NCI-H2196 treated with DMSO at 0.1 percent for 48 hours (cell line): ENCODE results near the gene SLAIN1.

Experiments
- DNase-seq: peaks from one replicate; lab custom pipeline; 2025; ENCODE audit not compliant: unreplicated experiment; lab: John Stamatoyannopoulos, UW

SLAIN1 gene

GRCh38 chr13:77714119-77714755 is 16.8 kb downstream of the SLAIN1 start:
- no peak for DNase-seq

DNA sequence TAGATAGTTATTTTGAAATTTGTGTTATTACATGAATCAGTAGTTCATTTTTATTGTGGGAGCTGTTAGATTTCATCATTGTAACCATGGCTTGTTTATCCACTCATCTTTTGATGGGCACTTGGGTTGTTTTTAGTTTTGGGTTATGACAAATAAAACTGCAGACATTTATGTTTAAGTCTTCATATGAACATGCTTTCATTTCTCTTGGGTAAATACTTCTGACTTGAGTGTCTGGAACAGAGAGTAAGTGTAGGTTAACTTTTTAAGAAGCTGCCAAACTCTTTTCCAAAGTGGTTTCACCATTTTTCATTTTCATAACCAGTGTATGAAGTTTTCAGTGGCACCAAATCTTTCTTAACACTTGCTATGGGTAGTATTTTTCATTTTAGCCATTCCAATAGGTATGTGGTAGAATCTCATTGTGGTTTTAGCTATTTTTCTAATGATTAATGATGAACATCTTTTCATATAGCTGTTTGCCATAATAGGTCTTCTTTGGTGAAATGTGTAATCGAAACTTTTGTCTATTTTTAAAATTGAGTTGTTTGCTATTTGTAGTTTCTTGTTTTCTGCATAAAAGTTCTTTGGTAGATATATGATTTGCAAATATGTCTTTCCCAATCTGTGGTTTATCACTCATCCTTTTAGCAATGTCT is 17.9 kb downstream of the SLAIN1 start:
- DNase-seq: no peak

GRCh38 chr13:77716692-77717091 is 19.2 kb downstream of the SLAIN1 start:
- no peak for DNase-seq

DNA sequence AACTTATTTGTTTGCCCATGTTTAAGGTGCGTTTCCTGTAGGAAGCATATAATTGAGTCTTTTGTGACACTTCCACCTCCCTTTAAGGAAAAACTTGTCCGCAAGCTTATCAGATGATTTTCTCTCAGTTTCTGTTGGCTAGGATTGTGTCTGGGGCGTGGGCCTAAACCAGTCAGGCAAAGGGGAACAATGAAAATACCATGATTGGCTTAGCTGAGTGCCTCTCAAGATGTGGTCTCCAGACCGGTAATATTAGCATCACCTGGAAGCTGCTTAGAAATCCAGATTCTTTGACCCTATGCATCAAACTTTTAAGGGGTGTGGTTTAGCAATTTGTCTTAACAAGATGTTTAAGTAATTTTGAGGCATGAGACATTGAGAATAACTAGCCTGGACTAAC is 20.0 kb downstream of the SLAIN1 start:
- no peak for DNase-seq

DNA sequence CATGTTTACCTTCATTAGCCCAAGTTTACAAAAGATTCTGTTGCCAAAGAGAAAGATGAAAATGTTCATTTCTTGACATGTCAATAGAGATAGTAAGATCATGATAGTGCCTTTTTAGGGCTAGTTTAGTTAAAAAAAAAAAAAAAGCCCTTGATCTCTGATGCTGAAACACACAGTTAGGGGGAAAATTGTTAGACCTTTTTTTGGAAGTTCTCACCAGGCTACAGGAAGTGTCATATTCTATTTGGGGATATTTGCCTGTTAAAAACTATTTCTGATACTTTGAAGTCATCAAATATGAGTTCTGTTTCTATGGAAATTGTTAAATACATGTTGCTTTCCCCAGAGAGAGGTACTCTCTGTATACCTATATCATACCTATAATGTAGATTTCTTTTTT is 21.6 kb downstream of the SLAIN1 start:
- DNase-seq: no peak

GRCh38 chr13:77720988-77721387 is 23.5 kb downstream of the SLAIN1 start:
- DNase-seq: no peak

- DNase-seq: no peak
These were observed 26.6 kb downstream of the SLAIN1 start for GRCh38 chr13:77724092-77724491.

DNA sequence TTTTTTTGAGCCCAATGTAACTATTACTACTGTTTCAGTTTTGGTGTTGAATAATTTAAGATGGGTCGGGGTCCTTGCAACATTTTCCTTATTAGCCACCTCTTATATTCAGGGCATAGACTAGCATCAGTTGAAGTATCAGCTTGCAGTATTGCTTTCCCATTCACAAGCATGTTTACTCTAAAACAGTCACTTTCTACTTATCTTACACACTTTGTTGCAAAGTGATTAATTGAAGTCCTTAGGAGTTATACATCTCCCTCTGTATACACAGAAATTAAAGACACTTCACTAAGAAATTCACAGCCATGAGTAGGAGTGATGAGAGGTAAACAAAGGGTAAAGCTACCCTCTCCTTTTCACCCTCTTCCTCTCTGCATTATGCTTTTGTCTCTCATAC is 27.6 kb downstream of the SLAIN1 start:
- no peak for DNase-seq

DNA sequence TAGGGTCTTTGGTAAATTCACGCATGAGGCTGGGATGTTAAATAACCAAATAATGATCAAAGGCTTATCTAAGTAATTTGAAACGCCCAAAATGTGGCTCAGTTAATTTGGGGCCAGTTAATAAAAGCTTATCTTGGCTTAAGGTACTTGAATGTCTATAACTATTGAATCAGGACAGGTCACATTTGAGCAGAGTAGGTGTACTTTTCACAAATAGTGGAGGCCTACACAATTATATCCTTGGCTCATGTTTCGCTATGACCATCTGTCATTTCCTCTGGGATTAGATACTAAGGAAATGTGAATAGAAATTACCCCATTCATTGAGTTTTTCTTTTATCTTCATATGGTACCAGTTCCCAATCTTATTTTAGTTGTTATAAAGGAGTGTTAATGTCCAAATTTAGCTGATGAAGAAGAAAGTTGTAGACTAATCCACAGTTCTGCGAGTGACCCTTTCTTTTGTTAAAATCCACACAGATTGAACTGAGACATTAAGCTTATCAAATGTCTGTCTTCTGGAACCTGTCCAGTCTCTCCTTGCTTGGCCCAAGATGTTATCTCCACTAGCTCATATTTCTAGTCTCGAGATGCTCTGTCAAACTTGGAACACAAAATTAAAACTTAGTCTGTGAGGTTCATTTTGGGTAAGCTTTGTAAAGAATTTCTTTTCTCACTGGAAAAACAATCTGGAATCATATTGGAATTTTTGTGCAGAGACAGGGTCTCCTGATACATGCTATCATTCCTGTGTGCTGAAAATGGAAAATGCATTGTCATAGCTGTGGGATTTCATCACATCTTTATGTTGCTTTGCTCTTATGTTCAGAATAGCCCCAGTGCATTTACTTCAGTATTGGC is 31.0 kb downstream of the SLAIN1 start:
- DNase-seq: no peak

GRCh38 chr13:77729502-77730221 is 32.2 kb downstream of the SLAIN1 start:
- DNase-seq: no peak

- no peak for DNase-seq
These were observed 33.1 kb downstream of the SLAIN1 start for GRCh38 chr13:77730572-77730971.

- DNase-seq: no peak
These were observed 34.8 kb downstream of the SLAIN1 start for GRCh38 chr13:77732287-77732686.

DNA sequence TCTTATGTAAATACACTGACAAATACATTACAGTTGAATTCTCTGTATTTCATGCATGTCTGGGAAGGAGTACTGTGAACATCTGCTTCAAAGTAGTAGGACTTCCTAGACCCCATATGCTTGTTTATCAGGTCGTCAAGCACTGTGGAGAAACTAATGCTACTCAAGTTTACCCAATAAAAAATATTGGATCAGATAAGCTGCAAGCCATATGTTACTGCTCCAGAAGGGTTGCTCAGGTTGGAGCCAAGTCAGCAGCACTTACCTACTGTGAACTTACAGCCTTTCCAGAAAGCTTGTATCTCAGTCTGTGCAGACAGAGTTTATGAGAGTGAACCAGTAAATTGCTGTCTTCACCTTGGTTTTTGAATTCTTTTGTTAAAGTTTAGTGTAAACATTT is 36.2 kb downstream of the SLAIN1 start:
- DNase-seq: no peak

DNA sequence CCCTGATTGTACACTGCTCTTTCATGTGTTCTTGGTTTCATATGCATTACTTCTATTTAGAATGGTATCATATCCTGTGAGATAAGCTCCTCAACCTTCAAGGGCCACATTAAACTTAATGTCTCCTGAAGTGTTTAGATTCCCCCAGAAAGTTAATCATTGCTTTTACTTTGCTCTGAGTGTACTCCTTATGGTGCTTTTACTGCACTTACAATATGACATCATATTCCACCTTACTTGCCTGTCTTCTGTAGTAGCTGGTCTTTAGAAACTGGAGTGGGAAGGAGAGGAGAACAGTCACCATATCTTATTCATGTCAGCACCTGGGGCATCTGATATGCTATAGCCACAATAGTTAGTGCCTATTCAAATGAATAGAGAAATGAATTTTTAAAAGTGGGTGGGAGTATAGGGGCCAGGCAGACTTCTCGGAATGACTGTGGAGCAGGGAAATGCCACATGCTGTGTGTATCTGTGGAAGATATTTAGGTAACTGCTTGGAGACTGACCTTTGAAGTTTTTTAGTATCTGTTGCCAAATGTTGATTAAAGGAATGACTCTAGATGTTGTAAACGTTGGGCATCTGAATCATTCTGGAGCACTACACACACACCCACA is 40.2 kb downstream of the SLAIN1 start:
- no peak for DNase-seq

DNA sequence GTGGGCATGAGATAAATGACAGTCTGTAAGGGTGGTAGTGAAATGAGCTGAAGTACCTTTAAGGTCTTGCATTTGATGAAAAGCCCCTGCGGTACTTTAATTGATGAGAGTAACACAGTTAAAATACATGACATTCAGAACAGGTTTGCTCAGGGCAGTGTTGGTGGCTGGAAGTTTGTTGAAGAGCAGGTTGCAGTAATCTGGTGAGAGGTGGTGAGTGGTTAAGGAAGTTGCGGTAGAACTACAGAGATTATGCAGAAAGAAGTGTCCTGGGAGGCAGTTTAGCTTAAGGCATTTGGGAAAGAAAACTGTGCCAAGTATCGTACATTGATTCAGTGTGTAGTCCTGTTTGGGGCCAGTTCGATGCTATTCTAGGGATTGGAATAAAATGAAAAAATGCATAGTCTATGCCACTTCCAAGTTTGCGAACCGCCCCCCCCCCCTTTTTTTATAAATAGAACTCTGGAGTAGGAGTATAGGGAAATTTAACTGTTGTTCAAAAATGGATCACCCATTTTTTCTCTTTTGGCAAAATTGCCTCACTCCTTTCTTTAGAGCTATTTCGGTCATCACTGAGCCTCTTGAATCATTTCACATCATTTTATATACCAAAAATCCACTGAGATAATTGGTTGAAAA is 42.7 kb downstream of the SLAIN1 start:
- no peak for DNase-seq

GRCh38 chr13:77740931-77741596 is 43.6 kb downstream of the SLAIN1 start:
- no peak for DNase-seq

GRCh38 chr13:77741597-77741972 is 44.1 kb downstream of the SLAIN1 start:
- no peak for DNase-seq

DNA sequence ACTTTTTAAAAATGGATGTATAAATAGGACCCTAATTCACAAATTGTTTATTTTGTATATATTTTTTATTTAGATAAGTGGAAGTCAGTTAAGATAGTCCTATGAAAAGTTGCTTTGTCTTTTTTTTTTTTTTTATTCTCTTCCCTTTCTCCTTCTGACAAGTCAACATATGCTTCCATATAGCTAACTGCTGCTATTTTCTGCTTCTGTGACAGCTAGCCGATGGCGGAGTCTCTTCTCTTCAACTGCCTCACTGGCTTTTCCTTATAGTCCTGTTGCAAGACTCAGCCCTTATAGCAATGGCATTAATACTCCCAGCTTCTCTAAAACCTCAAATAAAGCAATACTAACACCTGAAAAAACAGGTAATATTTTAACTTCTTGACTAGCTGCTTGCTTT is 45.3 kb downstream of the SLAIN1 start:
- no peak for DNase-seq

DNA sequence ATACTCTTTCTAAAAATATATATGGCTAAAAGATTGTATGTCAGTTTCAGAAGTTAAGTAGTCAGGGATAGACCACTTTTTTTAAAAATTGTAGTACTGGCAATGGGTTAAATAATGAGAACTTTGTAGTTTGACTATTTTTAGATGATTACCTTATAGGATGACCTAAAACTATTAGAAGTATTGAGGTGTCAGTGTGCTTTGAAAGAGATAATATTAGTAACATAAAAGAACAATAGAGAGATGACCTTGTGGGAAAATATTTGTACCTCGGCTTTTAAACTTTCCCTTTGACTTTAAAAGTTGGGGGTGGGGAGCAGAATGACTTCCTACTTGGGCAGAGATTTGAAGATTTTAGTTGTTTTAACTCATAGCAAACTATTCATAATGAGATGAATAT is 48.3 kb downstream of the SLAIN1 start:
- DNase-seq: no peak

GRCh38 chr13:77749344-77749880 is 51.9 kb downstream of the SLAIN1 start:
- DNase-seq: no peak
